ENCODE measurements around the gene CLEC9A. TPM values are rescaled to one million over a fixed set of nuclear protein-coding genes. Genes with fewer than 3 reads are reported as not detected.

The CLEC9A gene
- polyA plus RNA-seq, 3 donors: 0.07 to 0.59 TPM; not detected in 1

- H3K4me3 Mint-ChIP-seq: no peak overlapping the region
- peaks cover 4 to 7% of the 10 kb centered on the region in 2 donors for H3K36me3 Mint-ChIP-seq
- H3K9me3 ChIP-seq (replicated peaks in 1 of 2; ENCODE audit: control insufficient read depth in 1 of 2, insufficient read depth in 1 of 2, low read length in 2 of 2): no peaks in the 10 kb centered on the region
- no peaks in the 10 kb centered on the region for H3K27me3 ChIP-seq (ENCODE audit: control insufficient read depth in 2 of 2, insufficient read depth in 2 of 2, low read length in 2 of 2)
- H3K79me2 ChIP-seq (ENCODE audit: insufficient read depth, low read length): no peaks in the 10 kb centered on the region
- H3K27ac Mint-ChIP-seq: no peak overlapping the region
- no CpG with 5 or more reads among the region's 4 CpGs for WGBS (ENCODE audit: insufficient coverage)
- TF ChIP-seq CTCF (IDR thresholded peaks at IDR 0.05): no peak
- H3K36me3 ChIP-seq (replicated peaks in 1 of 2; ENCODE audit: control insufficient read depth in 1 of 2, insufficient read depth in 2 of 2, low read length in 2 of 2): peaks cover 0 to 6% of the 10 kb centered on the region in 2 donors
- no peaks in the 10 kb centered on the region for H3K9me3 Mint-ChIP-seq
- peaks cover 28% of the 10 kb centered on the region for H3K4me1 Mint-ChIP-seq
- H2AFZ ChIP-seq (ENCODE audit: insufficient read depth, low read depth, low read length, poor library complexity, severe bottlenecking): no peak overlapping the region
- peak overlapping the region in 1 of 2 donors; percentile 67 for H3K27ac ChIP-seq (ENCODE audit: low read depth in 1 of 2, low read length in 2 of 2)
- peak; percentile 24 to 73 (median 71) for DNase-seq
- no peaks in the 10 kb centered on the region for H4K20me1 ChIP-seq (ENCODE audit: insufficient read depth, low read length)
- intact Hi-C loops (cut with micrococcal nuclease): no loop called here
- no peaks in the 10 kb centered on the region for H3K27me3 Mint-ChIP-seq (ENCODE audit: low read depth in 3 of 3)
- H3K9ac ChIP-seq (ENCODE audit: insufficient read depth, low read length, poor library complexity, severe bottlenecking): no peak overlapping the region
- H3K4me3 ChIP-seq (replicated peaks in 1 of 3; ENCODE audit: low read depth in 2 of 3, low read length in 3 of 3): peak overlapping the region; percentile 12 to 61 (median 25)
- peak overlapping the region; percentile 69 for H3K4me2 ChIP-seq (replicated peaks; ENCODE audit: extremely low read depth, low read length, poor library complexity, severe bottlenecking)
- H3K4me1 ChIP-seq (ENCODE audit: control insufficient read depth in 1 of 2, insufficient read depth in 2 of 2, low read length in 2 of 2): peaks cover 38 to 40% of the 10 kb centered on the region in 2 donors
Observed at GRCh38 chr12:10094646-10095395, 64.3 kb downstream of the CLEC9A start.

GRCh38 chr12:10095971-10096370, 65.5 kb downstream of the CLEC9A start:
- Histone ChIP-seq H3K79me2 (ENCODE audit: insufficient read depth, low read length) (no peaks in the 10 kb centered on the region), H3K27ac (ENCODE audit: low read depth in 1 of 2, low read length in 2 of 2) (no peak overlapping the region), H3K4me1 (ENCODE audit: control insufficient read depth in 1 of 2, insufficient read depth in 2 of 2, low read length in 2 of 2) (peaks cover 38 to 40% of the 10 kb centered on the region in 2 donors), H3K36me3 (replicated peaks in 1 of 2; ENCODE audit: control insufficient read depth in 1 of 2, insufficient read depth in 2 of 2, low read length in 2 of 2) (peaks cover 0 to 6% of the 10 kb centered on the region in 2 donors), H3K9ac (ENCODE audit: insufficient read depth, low read length, poor library complexity, severe bottlenecking) (no peak overlapping the region), H3K27me3 (ENCODE audit: control insufficient read depth in 2 of 2, insufficient read depth in 2 of 2, low read length in 2 of 2) (no peaks in the 10 kb centered on the region), H2AFZ (ENCODE audit: insufficient read depth, low read depth, low read length, poor library complexity, severe bottlenecking) (no peak overlapping the region), H3K9me3 (replicated peaks in 1 of 2; ENCODE audit: control insufficient read depth in 1 of 2, insufficient read depth in 1 of 2, low read length in 2 of 2) (no peaks in the 10 kb centered on the region), H3K4me2 (replicated peaks; ENCODE audit: extremely low read depth, low read length, poor library complexity, severe bottlenecking) (no peak overlapping the region), H3K4me3 (replicated peaks in 1 of 3; ENCODE audit: low read depth in 2 of 3, low read length in 3 of 3) (no peak overlapping the region), H4K20me1 (ENCODE audit: insufficient read depth, low read length) (no peaks in the 10 kb centered on the region)
- H3K4me1 Mint-ChIP-seq: peaks cover 26% of the 10 kb centered on the region
- H3K36me3 Mint-ChIP-seq: peaks cover 4 to 7% of the 10 kb centered on the region in 2 donors
- H3K4me3 Mint-ChIP-seq: no peak overlapping the region
- no peak overlapping the region for H3K27ac Mint-ChIP-seq
- 95% methylated on average over 3 of the region's 3 CpGs for WGBS (ENCODE audit: insufficient coverage)
- no peak for DNase-seq
- H3K27me3 Mint-ChIP-seq (ENCODE audit: low read depth in 3 of 3): no peaks in the 10 kb centered on the region
- intact Hi-C loops (cut with micrococcal nuclease): no loop called here
- no peak for TF ChIP-seq CTCF (IDR thresholded peaks at IDR 0.05)
- H3K9me3 Mint-ChIP-seq: no peaks in the 10 kb centered on the region
